Colonic mucosa (tissue), 4 donors: ENCODE measurements around the gene QPCT. TPM values are rescaled to one million over a fixed set of nuclear protein-coding genes. Genes with fewer than 3 reads are reported as not detected.
A peak's percentile ranks its signal among the peaks of the same experiment; 100 is the strongest.

Source experiments
- DNase-seq: peaks from one replicate; pipeline ENCODE4 v3.0.0-alpha.2; 2020
- H3K27ac ChIP-seq: fragments of 200-600 bp; one replicate; pipeline ENCODE4 v1.8.0; 2021
- H3K27me3 ChIP-seq: fragments of 200-600 bp; one replicate; pipeline ENCODE4 v1.8.0; 2021
- H3K36me3 ChIP-seq: fragments of 200-600 bp; one replicate; pipeline ENCODE4 v1.8.0; 2021
- H3K4me1 ChIP-seq: fragments of 200-600 bp; one replicate; pipeline ENCODE4 v1.8.0; 2021; ENCODE audit warnings: mild to moderate bottlenecking
- H3K4me3 ChIP-seq: fragments of 200-600 bp; one replicate; pipeline ENCODE4 v1.8.0; 2021
- H3K9ac ChIP-seq, 2 donors: one replicate each; pipeline ENCODE4 v1.7.0; 2013; ENCODE audit warnings: control low read depth in 2 of 2, low read depth in 2 of 2, low read length in 2 of 2
- H3K9me3 ChIP-seq: fragments of 200-600 bp; one replicate; pipeline ENCODE4 v1.8.0; 2021
- CTCF ChIP-seq: fragments of 200-600 bp; IDR thresholded peaks from one replicate; pipeline ENCODE4 v1.8.0; 2022; ENCODE audit warnings: antibody characterized with exemption, mild to moderate bottlenecking
- intact Hi-C: fragments of 100-400 bp; cut with DNase I; formaldehyde crosslinking; loops from one replicate; pipeline ENCODE4 v1.14.1; 2022
- total RNA-seq, 2 donors: library from RNA; stranded (reverse); fragmentation: NEBNext Ultra II Directional in 1 of 2; extraction: Animal tissue kit (Norgen Biotek cat#: 25700) in 1 of 2; gene quantifications; one replicate each; pipeline ENCODE4 v1.2.1, GENCODE V29; 2021
- donor health status: healthy.
- donor health status: DM: no; HTN: no; CAD: no.
- donor health status: DM: no; HTN: no; CAD: no.

QPCT gene
- total RNA-seq, 2 donors from 2014 or later: 5.3 to 10.7 TPM

GRCh38 chr2:37301408-37301807 is 43.0 kb upstream of the QPCT start:
- H3K9ac ChIP-seq: no peak overlapping the region
- no peaks in the 10 kb centered on the region for H3K4me1 ChIP-seq
- no peaks in the 10 kb centered on the region for H3K36me3 ChIP-seq
- H3K27me3 ChIP-seq: no peaks in the 10 kb centered on the region
- intact Hi-C loops: no loop called here
- H3K27ac ChIP-seq: no peak overlapping the region
- H3K4me3 ChIP-seq: no peak overlapping the region
- no peak for TF ChIP-seq CTCF
- no peak for DNase-seq
- no peaks in the 10 kb centered on the region for H3K9me3 ChIP-seq

- no peaks in the 10 kb centered on the region for H3K9me3 ChIP-seq
- no peak for DNase-seq
- no peak for TF ChIP-seq CTCF
- H3K4me1 ChIP-seq: no peaks in the 10 kb centered on the region
- intact Hi-C loops: no loop called here
- no peaks in the 10 kb centered on the region for H3K27me3 ChIP-seq
- H3K27ac ChIP-seq: no peak overlapping the region
- no peak overlapping the region for H3K4me3 ChIP-seq
- no peak overlapping the region for H3K9ac ChIP-seq
- H3K36me3 ChIP-seq: no peaks in the 10 kb centered on the region
These were observed 41.7 kb upstream of the QPCT start for GRCh38 chr2:37302701-37303252.

DNA sequence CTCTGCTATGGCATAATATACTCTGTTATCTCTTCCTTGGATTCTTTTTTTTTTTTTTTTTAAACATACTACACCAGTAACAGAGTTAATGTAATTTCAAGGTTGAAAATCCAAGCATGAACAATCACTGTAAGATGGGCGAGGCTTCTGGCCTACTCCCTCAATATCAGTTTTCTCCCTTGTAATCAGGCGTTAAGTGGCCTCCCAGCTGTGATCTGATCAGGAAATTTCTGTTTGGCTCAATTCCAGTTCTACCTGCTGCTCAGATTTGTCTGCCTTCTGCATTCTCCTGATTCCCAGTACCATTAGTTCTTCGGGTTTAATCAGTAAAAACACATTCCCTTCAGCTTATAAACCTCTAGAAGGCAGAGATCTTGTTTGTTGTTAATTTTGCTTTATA is 38.4 kb upstream of the QPCT start:
- H3K4me3 ChIP-seq: no peak overlapping the region
- H3K27ac ChIP-seq: no peak overlapping the region
- no peaks in the 10 kb centered on the region for H3K27me3 ChIP-seq
- peak; percentile 50 for DNase-seq
- H3K4me1 ChIP-seq: no peaks in the 10 kb centered on the region
- H3K9me3 ChIP-seq: no peaks in the 10 kb centered on the region
- no peak for TF ChIP-seq CTCF
- H3K9ac ChIP-seq: no peak overlapping the region
- intact Hi-C loops: no loop called here
- H3K36me3 ChIP-seq: no peaks in the 10 kb centered on the region

GRCh38 chr2:37307500-37307899 is 36.9 kb upstream of the QPCT start:
- H3K27me3 ChIP-seq: no peaks in the 10 kb centered on the region
- no peaks in the 10 kb centered on the region for H3K9me3 ChIP-seq
- TF ChIP-seq CTCF: no peak
- DNase-seq: no peak
- intact Hi-C loops: no loop called here
- H3K9ac ChIP-seq: no peak overlapping the region
- no peak overlapping the region for H3K27ac ChIP-seq
- no peaks in the 10 kb centered on the region for H3K36me3 ChIP-seq
- H3K4me3 ChIP-seq: no peak overlapping the region
- H3K4me1 ChIP-seq: no peaks in the 10 kb centered on the region

DNA sequence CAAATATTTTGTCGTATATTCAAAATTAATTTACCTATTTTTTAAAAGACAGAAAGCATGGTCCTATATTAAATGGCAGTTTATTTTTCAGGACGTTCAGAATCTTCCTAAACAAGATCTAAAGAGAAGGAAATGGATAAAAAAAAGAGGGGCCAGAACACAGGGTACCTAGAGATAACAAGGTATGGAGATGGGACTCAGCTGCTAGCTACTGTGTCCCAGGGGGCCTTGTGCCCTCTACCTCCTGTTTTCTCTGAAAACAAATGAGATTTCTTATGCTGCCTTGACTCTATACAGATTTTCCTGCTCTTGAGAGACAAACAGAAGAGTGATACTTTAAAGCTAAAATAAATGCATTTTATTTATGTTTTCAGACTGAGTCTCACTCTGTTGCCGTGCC is 29.1 kb upstream of the QPCT start:
- no peaks in the 10 kb centered on the region for H3K36me3 ChIP-seq
- H3K27me3 ChIP-seq: no peaks in the 10 kb centered on the region
- intact Hi-C loops: no loop called here
- no peak overlapping the region for H3K9ac ChIP-seq
- no peak overlapping the region for H3K27ac ChIP-seq
- no peaks in the 10 kb centered on the region for H3K4me1 ChIP-seq
- TF ChIP-seq CTCF: no peak
- no peak overlapping the region for H3K4me3 ChIP-seq
- no peaks in the 10 kb centered on the region for H3K9me3 ChIP-seq
- DNase-seq: no peak

- Histone ChIP-seq H3K4me3 (no peak overlapping the region), H3K36me3 (no peaks in the 10 kb centered on the region), H3K27ac (no peak overlapping the region), H3K27me3 (no peaks in the 10 kb centered on the region), H3K9ac (no peak overlapping the region), H3K9me3 (no peaks in the 10 kb centered on the region), H3K4me1 (no peaks in the 10 kb centered on the region)
- no peak for TF ChIP-seq CTCF
- intact Hi-C loops: no loop called here
- DNase-seq: no peak
These were observed 28.2 kb upstream of the QPCT start for GRCh38 chr2:37316181-37316580.
